ENCODE measurements around the gene PDE3B. TPM values are rescaled to one million over a fixed set of nuclear protein-coding genes. Genes with fewer than 3 reads are reported as not detected.

PDE3B gene
- total and polyA plus RNA-seq, 9 of the 15 experiments (the other 6 are each of a cell fraction or from before 2014, with no cell fraction given): 2.3 to 22.5 (median 12.2) TPM

DNA sequence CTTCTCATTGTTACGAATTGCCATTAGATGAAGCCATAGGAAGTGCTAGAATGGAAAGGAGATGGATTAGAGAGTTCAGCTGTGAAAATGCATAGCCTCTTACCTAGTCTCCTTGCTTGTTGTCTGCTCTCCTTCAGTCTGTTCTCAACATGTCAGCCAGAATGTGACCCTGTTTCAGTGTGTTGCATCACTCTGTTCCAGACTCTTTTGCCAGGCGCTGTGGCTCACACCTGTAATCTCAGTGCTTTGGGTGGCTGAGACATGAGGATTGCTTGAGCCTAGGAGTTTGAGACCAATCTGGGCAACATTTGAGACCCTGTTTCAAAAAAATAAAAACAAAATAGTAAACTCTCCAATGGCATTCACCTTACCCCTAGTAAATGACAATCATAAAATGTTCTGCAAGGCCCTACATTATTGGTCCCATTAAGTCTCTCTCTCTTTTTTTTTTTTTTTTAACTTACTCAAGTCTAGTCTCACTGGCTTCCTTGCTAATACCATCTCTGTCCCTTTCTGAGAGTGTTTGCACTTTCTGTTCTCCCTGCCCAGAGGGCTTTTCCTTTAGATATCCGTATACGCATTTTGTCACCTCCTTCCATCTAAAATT lies 209.1 kb downstream of the PDE3B start (continued):
- TF ChIP-seq ETS2 (tag; IDR thresholded peaks at IDR 0.05; ENCODE audit: borderline replicate concordance, poor library complexity, severe bottlenecking) (no peak), PURB (CRISPR knock-in tag; IDR thresholded peaks at IDR 0.05; ENCODE audit: low read depth) (no peak), NBN (IDR thresholded peaks at IDR 0.05; ENCODE audit: low read depth) (no peak; the same call in 1 of the 2 replicates), FOSL1 (tag; conservative IDR thresholded peaks at IDR 0.05) (0 out of 2 replicates have a peak, but pooled peaks have one; percentile 19), TBL1XR1 (IDR thresholded peaks at IDR 0.05; ENCODE audit: low read length in 2 of 2) (no peak), HDAC1 (IDR thresholded peaks at IDR 0.05) (no peak), CBX3 (IDR thresholded peaks at IDR 0.05; ENCODE audit: borderline replicate concordance in 1 of 2, low read length in 2 of 2) (no peak), PTTG1 (tag; IDR thresholded peaks at IDR 0.05; ENCODE audit: low read depth) (peak; percentile 59), ASH1L (IDR thresholded peaks at IDR 0.05; ENCODE audit: borderline replicate concordance, low read depth, partially characterized antibody) (no peak), SUPT5H (IDR thresholded peaks at IDR 0.05) (no peak), ETV6 (IDR thresholded peaks at IDR 0.05; ENCODE audit: borderline replicate concordance in 1 of 2, low read depth in 2 of 2, low read length in 1 of 2) (no peak), ETV6 (CRISPR knock-in tag; IDR thresholded peaks at IDR 0.05; ENCODE audit: borderline replicate concordance) (no peak), ELF1 (tag; IDR thresholded peaks at IDR 0.05) (no peak), MAFG (tag; conservative IDR thresholded peaks at IDR 0.05) (no peak), MIER1 (IDR thresholded peaks at IDR 0.05; ENCODE audit: low read depth) (no peak), OTX1 (CRISPR knock-in tag; IDR thresholded peaks at IDR 0.05) (no peak), RBM17 (IDR thresholded peaks at IDR 0.05; ENCODE audit: borderline replicate concordance, low read depth, low read length) (no peak)
- TF ChIP-seq, protein P1, sequence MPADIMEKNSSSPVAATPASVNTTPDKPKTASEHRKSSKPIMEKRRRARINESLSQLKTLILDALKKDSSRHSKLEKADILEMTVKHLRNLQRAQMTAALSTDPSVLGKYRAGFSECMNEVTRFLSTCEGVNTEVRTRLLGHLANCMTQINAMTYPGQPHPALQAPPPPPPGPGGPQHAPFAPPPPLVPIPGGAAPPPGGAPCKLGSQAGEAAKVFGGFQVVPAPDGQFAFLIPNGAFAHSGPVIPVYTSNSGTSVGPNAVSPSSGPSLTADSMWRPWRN (IDR thresholded peaks at IDR 0.05; ENCODE audit: low read depth): no peak
- TF ChIP-seq, protein P2, sequence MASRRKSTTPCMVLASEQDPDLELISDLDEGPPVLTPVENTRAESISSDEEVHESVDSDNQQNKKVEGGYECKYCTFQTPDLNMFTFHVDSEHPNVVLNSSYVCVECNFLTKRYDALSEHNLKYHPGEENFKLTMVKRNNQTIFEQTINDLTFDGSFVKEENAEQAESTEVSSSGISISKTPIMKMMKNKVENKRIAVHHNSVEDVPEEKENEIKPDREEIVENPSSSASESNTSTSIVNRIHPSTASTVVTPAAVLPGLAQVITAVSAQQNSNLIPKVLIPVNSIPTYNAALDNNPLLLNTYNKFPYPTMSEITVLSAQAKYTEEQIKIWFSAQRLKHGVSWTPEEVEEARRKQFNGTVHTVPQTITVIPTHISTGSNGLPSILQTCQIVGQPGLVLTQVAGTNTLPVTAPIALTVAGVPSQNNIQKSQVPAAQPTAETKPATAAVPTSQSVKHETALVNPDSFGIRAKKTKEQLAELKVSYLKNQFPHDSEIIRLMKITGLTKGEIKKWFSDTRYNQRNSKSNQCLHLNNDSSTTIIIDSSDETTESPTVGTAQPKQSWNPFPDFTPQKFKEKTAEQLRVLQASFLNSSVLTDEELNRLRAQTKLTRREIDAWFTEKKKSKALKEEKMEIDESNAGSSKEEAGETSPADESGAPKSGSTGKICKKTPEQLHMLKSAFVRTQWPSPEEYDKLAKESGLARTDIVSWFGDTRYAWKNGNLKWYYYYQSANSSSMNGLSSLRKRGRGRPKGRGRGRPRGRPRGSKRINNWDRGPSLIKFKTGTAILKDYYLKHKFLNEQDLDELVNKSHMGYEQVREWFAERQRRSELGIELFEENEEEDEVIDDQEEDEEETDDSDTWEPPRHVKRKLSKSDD (conservative IDR thresholded peaks at IDR 0.05; ENCODE audit: low read length): no peak
- TF ChIP-seq, protein P3, sequence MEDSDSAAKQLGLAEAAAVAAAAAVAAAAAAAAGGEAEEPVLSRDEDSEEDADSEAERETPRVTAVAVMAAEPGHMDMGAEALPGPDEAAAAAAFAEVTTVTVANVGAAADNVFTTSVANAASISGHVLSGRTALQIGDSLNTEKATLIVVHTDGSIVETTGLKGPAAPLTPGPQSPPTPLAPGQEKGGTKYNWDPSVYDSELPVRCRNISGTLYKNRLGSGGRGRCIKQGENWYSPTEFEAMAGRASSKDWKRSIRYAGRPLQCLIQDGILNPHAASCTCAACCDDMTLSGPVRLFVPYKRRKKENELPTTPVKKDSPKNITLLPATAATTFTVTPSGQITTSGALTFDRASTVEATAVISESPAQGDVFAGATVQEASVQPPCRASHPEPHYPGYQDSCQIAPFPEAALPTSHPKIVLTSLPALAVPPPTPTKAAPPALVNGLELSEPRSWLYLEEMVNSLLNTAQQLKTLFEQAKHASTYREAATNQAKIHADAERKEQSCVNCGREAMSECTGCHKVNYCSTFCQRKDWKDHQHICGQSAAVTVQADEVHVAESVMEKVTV (CRISPR knock-in tag; IDR thresholded peaks at IDR 0.05): no peak
- TF ChIP-seq, protein P4, sequence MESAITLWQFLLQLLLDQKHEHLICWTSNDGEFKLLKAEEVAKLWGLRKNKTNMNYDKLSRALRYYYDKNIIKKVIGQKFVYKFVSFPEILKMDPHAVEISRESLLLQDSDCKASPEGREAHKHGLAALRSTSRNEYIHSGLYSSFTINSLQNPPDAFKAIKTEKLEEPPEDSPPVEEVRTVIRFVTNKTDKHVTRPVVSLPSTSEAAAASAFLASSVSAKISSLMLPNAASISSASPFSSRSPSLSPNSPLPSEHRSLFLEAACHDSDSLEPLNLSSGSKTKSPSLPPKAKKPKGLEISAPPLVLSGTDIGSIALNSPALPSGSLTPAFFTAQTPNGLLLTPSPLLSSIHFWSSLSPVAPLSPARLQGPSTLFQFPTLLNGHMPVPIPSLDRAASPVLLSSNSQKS (CRISPR knock-in tag; IDR thresholded peaks at IDR 0.05): no peak
- TF ChIP-seq, protein P5, sequence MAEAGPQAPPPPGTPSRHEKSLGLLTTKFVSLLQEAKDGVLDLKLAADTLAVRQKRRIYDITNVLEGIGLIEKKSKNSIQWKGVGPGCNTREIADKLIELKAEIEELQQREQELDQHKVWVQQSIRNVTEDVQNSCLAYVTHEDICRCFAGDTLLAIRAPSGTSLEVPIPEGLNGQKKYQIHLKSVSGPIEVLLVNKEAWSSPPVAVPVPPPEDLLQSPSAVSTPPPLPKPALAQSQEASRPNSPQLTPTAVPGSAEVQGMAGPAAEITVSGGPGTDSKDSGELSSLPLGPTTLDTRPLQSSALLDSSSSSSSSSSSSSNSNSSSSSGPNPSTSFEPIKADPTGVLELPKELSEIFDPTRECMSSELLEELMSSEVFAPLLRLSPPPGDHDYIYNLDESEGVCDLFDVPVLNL (CRISPR knock-in tag; IDR thresholded peaks at IDR 0.05; ENCODE audit: low read depth): no peak

All from K562 (cell line).